Keratinocyte (primary cell): ENCODE results near the gene OSTN. TPM values are rescaled to one million over a fixed set of nuclear protein-coding genes. Genes with fewer than 3 reads are reported as not detected.

Experiments
- DNase-seq: peaks from one replicate; pipeline ENCODE4 v3.0.0-alpha.2; 2011; ENCODE audit warnings: low read depth, missing footprints, low spot score
- FAIRE-seq: peaks from 2 replicates; lab custom pipeline; 2011; peaks lifted over from hg19 to GRCh38; lab: Jason Lieb, UNC
- H2AFZ ChIP-seq: 2 replicates; pipeline ENCODE4 v1.6.0; 2012; ENCODE audit warnings: low read length, control low read depth, inconsistent platforms; ENCODE audit not compliant: control insufficient read depth
- H3K27ac ChIP-seq: 2 replicates; pipeline ENCODE4 v1.5.1; 2011; ENCODE audit warnings: low read length; ENCODE audit not compliant: control insufficient read depth, insufficient read depth
- H3K27me3 ChIP-seq: 3 replicates; pipeline ENCODE4 v1.6.0; 2011; ENCODE audit warnings: low read length; ENCODE audit not compliant: control insufficient read depth, insufficient read depth; ENCODE audit errors: extremely low read depth
- H3K36me3 ChIP-seq, 2 experiments: 2 replicates in 1 of 2; 3 replicates in 1 of 2; pipeline ENCODE4 v1.5.1; 2011; ENCODE audit warnings: low read length in 2 of 2, mild to moderate bottlenecking in 1 of 2; ENCODE audit not compliant: control insufficient read depth in 2 of 2, insufficient read depth in 2 of 2; ENCODE audit errors: extremely low read depth in 1 of 2
- H3K4me1 ChIP-seq: 3 replicates; pipeline ENCODE4 v1.5.1; 2011; ENCODE audit warnings: low read length; ENCODE audit not compliant: control insufficient read depth, insufficient read depth; ENCODE audit errors: extremely low read depth
- H3K4me2 ChIP-seq: 3 replicates; pipeline ENCODE4 v1.6.0; 2011; ENCODE audit warnings: low read depth, low read length; ENCODE audit not compliant: control insufficient read depth, insufficient read depth; ENCODE audit errors: extremely low read depth
- H3K4me3 ChIP-seq, 3 experiments: fragments of 200-600 bp in 1 of 3; sonication (generic) in 1 of 3; 2 replicates in 2 of 3; 3 replicates in 1 of 3; pipeline ENCODE4 v1.5.1; 2011 to 2016; ENCODE audit warnings: low read length in 3 of 3, mild to moderate bottlenecking in 3 of 3, control low read depth in 2 of 3, inconsistent platforms in 1 of 3, low read depth in 1 of 3, mixed read lengths in 1 of 3, mixed run types in 1 of 3, moderate library complexity in 1 of 3; ENCODE audit not compliant: control insufficient read depth in 2 of 3, insufficient read depth in 2 of 3; ENCODE audit errors: extremely low read depth in 1 of 3
- H3K79me2 ChIP-seq: 2 replicates; pipeline ENCODE4 v1.6.0; 2012; ENCODE audit warnings: low read length; ENCODE audit not compliant: control insufficient read depth, insufficient read depth
- H3K9ac ChIP-seq: 3 replicates; pipeline ENCODE4 v1.6.0; 2011; ENCODE audit warnings: low read length; ENCODE audit not compliant: control insufficient read depth, insufficient read depth; ENCODE audit errors: extremely low read depth
- H3K9me1 ChIP-seq: 3 replicates; pipeline ENCODE4 v1.6.0; 2011; ENCODE audit warnings: low read length; ENCODE audit not compliant: control insufficient read depth, insufficient read depth; ENCODE audit errors: extremely low read depth
- H3K9me3 ChIP-seq: 2 replicates; pipeline ENCODE4 v1.5.1; 2012; ENCODE audit warnings: low read depth, low read length; ENCODE audit not compliant: control insufficient read depth
- H4K20me1 ChIP-seq: 3 replicates; pipeline ENCODE4 v1.6.0; 2011; ENCODE audit warnings: low read length; ENCODE audit not compliant: control insufficient read depth, insufficient read depth; ENCODE audit errors: extremely low read depth
- CTCF ChIP-seq, 3 experiments: IDR thresholded peaks in 1 of 3; conservative IDR thresholded peaks in 1 of 3; optimal IDR thresholded peaks in 1 of 3; 2 replicates in 2 of 3; 3 replicates in 1 of 3; pipeline versions ENCODE3 to v1.5.1; 2011; ENCODE audit warnings: low read length in 3 of 3, mild to moderate bottlenecking in 3 of 3, moderate library complexity in 2 of 3, control low read depth in 1 of 3, inconsistent platforms in 1 of 3; ENCODE audit not compliant: insufficient read depth in 2 of 3; ENCODE audit errors: extremely low read depth in 1 of 3
- EZH2 ChIP-seq: IDR thresholded peaks from one replicate; pipeline ENCODE4 v1.6.1; 2012; ENCODE audit warnings: inconsistent platforms, mild to moderate bottlenecking, low read length, moderate library complexity
- dilution Hi-C: fragments of 300-500 bp; cut with MboI; formaldehyde crosslinking; loops from one replicate; pipeline ENCODE4 v1.7.0; 2020; ENCODE audit warnings: low sequenced_read_pairs; ENCODE audit not compliant: extremely low pct_ligation_motif_present
- polyA plus RNA-seq, 5 experiments: library from polyadenylated mRNA; depleted of rRNA in 3 of 5; stranded (reverse) in 3 of 5; stranded (forward) in 1 of 5; unstranded in 1 of 5; fragments of >200 nt; gene quantifications; 1 replicate in 1 of 5; 2 replicates in 3 of 5; 3 replicates in 1 of 5; pipeline versions ENCODE4 v1.2.1 to v1.2.3, GENCODE V29; 2011 to 2012; ENCODE audit warnings: missing spikeins in 2 of 5, low read depth in 1 of 5, low replicate concordance in 1 of 5

The OSTN gene
- polyA plus RNA-seq, 1 donor (not counting 4 experiments of a cell fraction or from before 2014, with no cell fraction given), result not detected

GRCh38 chr3:191255156-191255555 is 56.1 kb downstream of the OSTN start:
- no peaks in the 10 kb centered on the region for H4K20me1 ChIP-seq
- dilution Hi-C loops, result no loop called here
- H3K4me2 ChIP-seq, result no peak overlapping the region
- H2AFZ ChIP-seq, result no peak overlapping the region
- no peaks in the 10 kb centered on the region for H3K9me1 ChIP-seq
- H3K9me3 ChIP-seq, result no peaks in the 10 kb centered on the region
- H3K4me3 ChIP-seq, result no peak overlapping the region
- H3K27ac ChIP-seq, result no peak overlapping the region
- TF ChIP-seq EZH2 (no peak), CTCF (optimal IDR thresholded peaks at IDR 0.05 in 1 of 3, IDR thresholded peaks at IDR 0.05 in 1 of 3, conservative IDR thresholded peaks at IDR 0.05 in 1 of 3; ENCODE audit: extremely low read depth in 1 of 3, insufficient read depth in 2 of 3, low read length in 3 of 3) (no peak)
- no peak overlapping the region for H3K9ac ChIP-seq
- no peak for FAIRE-seq
- no peaks in the 10 kb centered on the region for H3K79me2 ChIP-seq
- no peaks in the 10 kb centered on the region for H3K4me1 ChIP-seq
- H3K36me3 ChIP-seq, result no peaks in the 10 kb centered on the region
- no peak for DNase-seq
- H3K27me3 ChIP-seq, result no peaks in the 10 kb centered on the region

DNA sequence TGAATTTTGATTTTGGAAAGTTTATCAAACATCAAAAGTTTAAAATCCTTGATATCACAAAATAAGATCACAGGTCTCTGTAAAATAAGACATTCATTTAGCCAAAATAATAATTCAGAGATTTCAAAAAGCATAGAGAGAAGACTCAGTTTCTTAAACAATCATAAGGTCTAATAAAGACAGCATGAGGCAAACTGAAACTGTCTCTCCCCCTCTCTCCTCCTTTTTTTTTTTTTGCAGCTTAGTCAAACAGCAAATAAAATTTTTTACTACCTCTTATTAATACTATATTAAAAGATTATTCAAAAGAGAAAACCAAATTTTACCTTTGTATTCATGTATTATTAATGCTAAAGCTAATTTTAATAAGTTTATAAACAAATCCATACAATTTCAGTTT is 57.4 kb downstream of the OSTN start:
- Histone ChIP-seq H3K9me3 (no peaks in the 10 kb centered on the region), H3K9ac (no peak overlapping the region), H3K27ac (no peak overlapping the region), H3K4me3 (no peak overlapping the region), H3K9me1 (no peaks in the 10 kb centered on the region), H4K20me1 (no peaks in the 10 kb centered on the region), H3K4me1 (no peaks in the 10 kb centered on the region), H3K36me3 (no peaks in the 10 kb centered on the region), H2AFZ (no peak overlapping the region), H3K79me2 (no peaks in the 10 kb centered on the region), H3K4me2 (no peak overlapping the region), H3K27me3 (no peaks in the 10 kb centered on the region)
- DNase-seq (no peak), FAIRE-seq (no peak)
- dilution Hi-C loops, result no loop called here
- TF ChIP-seq CTCF (optimal IDR thresholded peaks at IDR 0.05 in 1 of 3, IDR thresholded peaks at IDR 0.05 in 1 of 3, conservative IDR thresholded peaks at IDR 0.05 in 1 of 3; ENCODE audit: extremely low read depth in 1 of 3, insufficient read depth in 2 of 3, low read length in 3 of 3), result no peak
- TF ChIP-seq EZH2, result no peak
